Measurements from ENCODE around the gene MIGA2.

DNA sequence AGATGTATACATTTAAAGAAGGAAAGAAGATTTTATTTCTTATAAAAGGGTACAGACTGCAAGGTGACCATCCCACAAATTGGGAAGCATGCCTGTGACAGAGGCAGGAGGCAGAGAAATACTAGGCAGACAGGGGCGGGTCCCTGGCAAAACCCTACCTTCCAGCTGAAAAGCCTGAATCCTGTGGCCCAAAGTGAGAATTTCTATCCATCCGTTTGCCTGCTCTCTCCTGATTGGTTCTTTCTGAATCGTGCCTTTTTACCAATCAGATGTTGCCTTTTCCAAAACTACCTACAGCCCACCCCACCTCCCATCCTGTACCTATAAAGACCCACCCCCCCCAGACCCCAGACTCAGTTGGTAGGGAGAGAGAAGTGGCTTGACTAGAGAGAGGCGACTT lies 4.9 kb upstream of the MIGA2 start:
- TF ChIP-seq POLR2AphosphoS5 (IDR thresholded peaks at IDR 0.05; ENCODE audit: low read depth, low read length) = no peak
- no peak for TF ChIP-seq SIN3A (IDR thresholded peaks at IDR 0.05; ENCODE audit: borderline replicate concordance, insufficient read depth, low read length)
- TF ChIP-seq, protein P1, sequence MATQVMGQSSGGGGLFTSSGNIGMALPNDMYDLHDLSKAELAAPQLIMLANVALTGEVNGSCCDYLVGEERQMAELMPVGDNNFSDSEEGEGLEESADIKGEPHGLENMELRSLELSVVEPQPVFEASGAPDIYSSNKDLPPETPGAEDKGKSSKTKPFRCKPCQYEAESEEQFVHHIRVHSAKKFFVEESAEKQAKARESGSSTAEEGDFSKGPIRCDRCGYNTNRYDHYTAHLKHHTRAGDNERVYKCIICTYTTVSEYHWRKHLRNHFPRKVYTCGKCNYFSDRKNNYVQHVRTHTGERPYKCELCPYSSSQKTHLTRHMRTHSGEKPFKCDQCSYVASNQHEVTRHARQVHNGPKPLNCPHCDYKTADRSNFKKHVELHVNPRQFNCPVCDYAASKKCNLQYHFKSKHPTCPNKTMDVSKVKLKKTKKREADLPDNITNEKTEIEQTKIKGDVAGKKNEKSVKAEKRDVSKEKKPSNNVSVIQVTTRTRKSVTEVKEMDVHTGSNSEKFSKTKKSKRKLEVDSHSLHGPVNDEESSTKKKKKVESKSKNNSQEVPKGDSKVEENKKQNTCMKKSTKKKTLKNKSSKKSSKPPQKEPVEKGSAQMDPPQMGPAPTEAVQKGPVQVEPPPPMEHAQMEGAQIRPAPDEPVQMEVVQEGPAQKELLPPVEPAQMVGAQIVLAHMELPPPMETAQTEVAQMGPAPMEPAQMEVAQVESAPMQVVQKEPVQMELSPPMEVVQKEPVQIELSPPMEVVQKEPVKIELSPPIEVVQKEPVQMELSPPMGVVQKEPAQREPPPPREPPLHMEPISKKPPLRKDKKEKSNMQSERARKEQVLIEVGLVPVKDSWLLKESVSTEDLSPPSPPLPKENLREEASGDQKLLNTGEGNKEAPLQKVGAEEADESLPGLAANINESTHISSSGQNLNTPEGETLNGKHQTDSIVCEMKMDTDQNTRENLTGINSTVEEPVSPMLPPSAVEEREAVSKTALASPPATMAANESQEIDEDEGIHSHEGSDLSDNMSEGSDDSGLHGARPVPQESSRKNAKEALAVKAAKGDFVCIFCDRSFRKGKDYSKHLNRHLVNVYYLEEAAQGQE (IDR thresholded peaks at IDR 0.05; ENCODE audit: insufficient read depth in 1 of 2, low read depth in 2 of 2, low read length in 2 of 2) = no peak
- TF ChIP-seq TAF1 (IDR thresholded peaks at IDR 0.05; ENCODE audit: borderline replicate concordance, insufficient read depth, low read length) = no peak

All from PFSK-1 (cell line).